Kidney epithelial cell (primary cell): ENCODE data around the gene GAB2. TPM values are rescaled to one million over a fixed set of nuclear protein-coding genes. Genes with fewer than 3 reads are reported as not detected.

Source experiments
- DNase-seq: peaks from one replicate; pipeline ENCODE4 v3.0.0-alpha.2; 2010; ENCODE audit warnings: low read depth
- H3K27me3 ChIP-seq: 2 replicates; pipeline ENCODE4 v1.6.0; 2011; ENCODE audit warnings: low read length; ENCODE audit not compliant: control insufficient read depth, insufficient read depth
- H3K36me3 ChIP-seq: 2 replicates; pipeline ENCODE4 v1.5.1; 2011; ENCODE audit warnings: low read length; ENCODE audit not compliant: control insufficient read depth, insufficient read depth
- H3K4me3 ChIP-seq: 2 replicates; pipeline ENCODE4 v1.5.1; 2011; ENCODE audit warnings: low read depth, mild to moderate bottlenecking, control low read depth, low read length
- total RNA-seq: library from RNA; depleted of rRNA; stranded (reverse); fragments of >200 nt; gene quantifications from 2 replicates; pipeline ENCODE4 v1.2.3, GENCODE V29; 2015
- TF ChIP-seq, protein P1 (sequence below): IDR thresholded peaks from 2 replicates; pipeline ENCODE4 v1.5.1; 2011; ENCODE audit warnings: mild to moderate bottlenecking, moderate library complexity, low read length, control low read depth, inconsistent platforms; ENCODE audit not compliant: insufficient read depth, poor library complexity, severe bottlenecking

The GAB2 gene
- total RNA-seq, 1 donor from 2014 or later = 13.1 TPM

DNA sequence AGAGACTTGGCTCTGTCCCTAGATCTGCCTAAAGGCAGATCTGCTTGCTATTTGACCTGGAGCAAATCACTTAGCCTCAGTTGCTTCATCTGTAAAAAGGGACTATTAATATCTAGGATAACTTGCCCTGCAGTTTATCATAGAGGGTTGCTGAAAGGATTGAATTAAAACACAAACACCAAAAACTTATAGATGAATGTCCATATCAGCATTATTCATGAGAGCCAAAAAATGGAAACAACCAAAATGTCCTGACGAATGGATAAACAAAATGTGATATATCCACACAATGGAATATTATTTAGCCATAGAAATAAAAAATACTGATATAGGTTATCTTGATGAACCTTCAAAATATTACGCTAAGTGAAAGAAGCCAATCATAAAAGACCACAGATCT, 161.7 kb downstream of the GAB2 start:
- Histone ChIP-seq H3K27me3 (no peaks in the 10 kb centered on the region), H3K36me3 (no peaks in the 10 kb centered on the region), H3K4me3 (no peak overlapping the region)
- TF ChIP-seq, protein P1, sequence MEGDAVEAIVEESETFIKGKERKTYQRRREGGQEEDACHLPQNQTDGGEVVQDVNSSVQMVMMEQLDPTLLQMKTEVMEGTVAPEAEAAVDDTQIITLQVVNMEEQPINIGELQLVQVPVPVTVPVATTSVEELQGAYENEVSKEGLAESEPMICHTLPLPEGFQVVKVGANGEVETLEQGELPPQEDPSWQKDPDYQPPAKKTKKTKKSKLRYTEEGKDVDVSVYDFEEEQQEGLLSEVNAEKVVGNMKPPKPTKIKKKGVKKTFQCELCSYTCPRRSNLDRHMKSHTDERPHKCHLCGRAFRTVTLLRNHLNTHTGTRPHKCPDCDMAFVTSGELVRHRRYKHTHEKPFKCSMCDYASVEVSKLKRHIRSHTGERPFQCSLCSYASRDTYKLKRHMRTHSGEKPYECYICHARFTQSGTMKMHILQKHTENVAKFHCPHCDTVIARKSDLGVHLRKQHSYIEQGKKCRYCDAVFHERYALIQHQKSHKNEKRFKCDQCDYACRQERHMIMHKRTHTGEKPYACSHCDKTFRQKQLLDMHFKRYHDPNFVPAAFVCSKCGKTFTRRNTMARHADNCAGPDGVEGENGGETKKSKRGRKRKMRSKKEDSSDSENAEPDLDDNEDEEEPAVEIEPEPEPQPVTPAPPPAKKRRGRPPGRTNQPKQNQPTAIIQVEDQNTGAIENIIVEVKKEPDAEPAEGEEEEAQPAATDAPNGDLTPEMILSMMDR = no peak
- no peak for DNase-seq

DNA sequence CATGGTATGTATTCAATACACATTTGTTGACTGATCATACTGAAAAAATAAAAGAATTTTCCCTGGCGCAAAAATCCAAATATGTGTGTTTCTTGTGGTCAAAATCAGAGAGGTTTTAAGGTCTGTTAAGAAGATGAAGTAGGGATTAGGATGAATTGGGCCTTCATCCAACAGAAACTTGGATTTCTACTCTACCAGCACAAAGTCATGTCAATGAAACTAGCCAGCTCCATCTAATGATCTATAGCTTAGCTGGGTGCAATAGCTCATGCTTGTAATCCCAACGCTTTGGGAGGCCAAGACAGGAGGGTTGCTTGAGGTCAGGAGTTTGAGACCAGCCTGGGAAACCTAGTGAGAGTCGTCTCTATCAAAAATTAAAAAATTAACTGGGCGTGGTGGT, 163.4 kb downstream of the GAB2 start:
- Histone ChIP-seq H3K36me3 (no peaks in the 10 kb centered on the region), H3K4me3 (no peak overlapping the region), H3K27me3 (no peaks in the 10 kb centered on the region)
- DNase-seq = no peak
- TF ChIP-seq, protein P1 = no peak

DNA sequence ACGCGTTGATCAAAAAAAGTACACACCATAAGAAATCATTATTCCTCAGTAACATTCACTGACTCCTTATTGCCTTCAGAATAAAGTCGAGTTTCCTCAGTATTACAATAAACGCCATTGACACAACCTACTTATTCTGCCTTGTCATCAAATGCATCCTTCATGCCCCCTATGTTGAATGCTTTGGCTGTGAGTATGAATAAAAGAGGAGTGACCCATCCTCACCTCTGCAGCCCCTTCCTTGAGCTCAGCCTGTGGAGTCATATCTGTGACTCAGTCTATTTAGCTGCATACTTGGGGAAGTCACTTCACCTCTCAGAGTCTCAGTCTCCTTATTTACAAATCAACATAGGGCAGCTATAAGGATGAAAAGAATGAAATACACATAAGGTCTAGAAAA, 163.8 kb downstream of the GAB2 start:
- Histone ChIP-seq H3K36me3 (no peaks in the 10 kb centered on the region), H3K27me3 (no peaks in the 10 kb centered on the region), H3K4me3 (no peak overlapping the region)
- TF ChIP-seq, protein P1 = no peak
- DNase-seq = no peak

DNA sequence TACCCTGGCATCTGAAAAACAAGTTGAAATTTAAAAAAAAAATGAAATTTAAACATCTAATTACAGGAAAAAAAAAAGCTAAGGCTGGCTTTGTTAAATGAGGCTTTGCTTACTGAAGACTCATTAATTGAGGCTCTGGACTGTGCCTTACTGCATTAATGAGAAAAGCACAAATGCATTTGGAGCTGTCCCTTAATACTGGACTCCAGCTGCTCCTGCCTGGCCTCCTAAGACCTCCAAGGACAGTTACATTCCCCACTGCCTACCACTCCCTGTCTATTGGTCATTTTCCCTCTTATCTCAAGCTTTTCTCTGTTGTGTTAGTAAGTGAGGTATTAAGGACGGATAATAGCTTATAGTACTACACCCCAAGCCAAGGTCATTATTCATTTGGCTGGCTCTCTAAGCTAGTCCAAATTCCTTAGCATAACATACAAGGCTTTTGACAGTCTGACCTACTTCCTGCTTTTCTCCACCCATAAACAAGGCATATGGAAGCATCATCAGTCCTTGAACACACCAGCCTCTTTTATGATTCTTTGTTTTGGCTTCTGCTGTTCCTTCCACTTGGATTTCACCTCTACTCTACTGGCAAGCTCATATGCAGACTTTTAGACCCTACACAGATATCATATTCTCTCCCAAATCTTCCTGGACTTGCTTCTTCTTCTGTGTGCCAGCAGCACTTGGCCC, 166.4 kb downstream of the GAB2 start:
- H3K27me3 ChIP-seq = no peaks in the 10 kb centered on the region
- DNase-seq = no peak
- TF ChIP-seq, protein P1 = no peak
- no peak overlapping the region for H3K4me3 ChIP-seq
- H3K36me3 ChIP-seq = no peaks in the 10 kb centered on the region

DNA sequence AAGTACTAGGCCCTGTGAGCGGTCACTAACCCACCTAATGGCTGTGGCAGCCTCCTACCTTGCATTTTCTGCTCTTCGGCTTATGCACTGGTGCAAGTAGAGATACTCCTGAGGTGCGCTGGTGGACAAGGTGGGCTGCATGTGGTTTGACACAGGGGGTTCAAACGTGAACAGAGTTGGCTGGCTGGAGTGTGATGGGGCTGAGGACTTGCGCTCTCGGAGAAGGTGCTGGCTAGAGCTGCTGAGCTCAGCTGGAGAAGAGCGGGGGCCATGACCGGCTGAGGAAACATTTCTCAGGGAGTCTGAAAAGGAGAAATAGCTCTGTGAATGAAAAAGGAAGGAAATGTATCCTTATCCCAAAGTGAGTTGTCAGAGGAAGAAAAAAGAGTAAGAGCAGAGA, 167.5 kb downstream of the GAB2 start:
- no peak overlapping the region for H3K4me3 ChIP-seq
- no peak for DNase-seq
- TF ChIP-seq, protein P1 = no peak
- H3K27me3 ChIP-seq = no peaks in the 10 kb centered on the region
- H3K36me3 ChIP-seq = no peaks in the 10 kb centered on the region

DNA sequence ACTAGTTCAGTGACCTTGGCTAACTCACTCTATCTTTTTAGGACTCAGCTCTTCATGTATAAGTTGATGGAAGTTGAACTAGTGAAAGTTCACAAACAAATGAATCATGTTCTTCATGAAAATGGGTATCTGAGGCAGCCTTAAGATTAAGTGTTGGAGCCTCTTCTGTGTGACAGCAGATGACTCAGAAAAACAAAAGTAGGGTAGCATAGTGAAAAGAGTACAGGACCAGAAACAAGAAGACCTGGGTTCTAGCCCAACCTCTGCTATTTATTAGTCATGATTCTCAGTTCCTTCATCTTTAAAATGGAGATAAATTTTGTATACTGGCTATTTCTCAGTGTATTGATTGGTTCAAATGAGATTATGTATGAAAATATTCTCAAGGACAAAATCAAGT, 168.7 kb downstream of the GAB2 start:
- DNase-seq = no peak
- Histone ChIP-seq H3K27me3 (no peaks in the 10 kb centered on the region), H3K36me3 (no peaks in the 10 kb centered on the region), H3K4me3 (no peak overlapping the region)
- TF ChIP-seq, protein P1 = no peak
